GM12864 (cell line): Measurements from ENCODE around the gene ITPKB.
"Not testable (repeated sequence)": the region's sequence is repeated elsewhere in the genome, so short reads cannot be mapped to it uniquely, and the experiment has no call there.

Experiments used
- DNase-seq: peaks from one replicate; pipeline ENCODE4 v3.0.0-alpha.2; 2011; ENCODE audit warnings: low read depth
- H3K4me3 ChIP-seq: 2 replicates; pipeline ENCODE4 v1.5.1; 2011; ENCODE audit warnings: mild to moderate bottlenecking, low read depth, low read length, control low read depth
- CTCF ChIP-seq: IDR thresholded peaks from 2 replicates; pipeline ENCODE4 v1.5.1; 2011; ENCODE audit warnings: low read depth, mild to moderate bottlenecking, moderate library complexity, low read length, control low read depth, inconsistent platforms; ENCODE audit errors: missing control alignments

The ITPKB gene

GRCh38 chr1:226643177-226643576 lies 95.9 kb downstream of the ITPKB start:
- no peak overlapping the region for H3K4me3 ChIP-seq
- DNase-seq, result no peak
- no peak for TF ChIP-seq CTCF

DNA sequence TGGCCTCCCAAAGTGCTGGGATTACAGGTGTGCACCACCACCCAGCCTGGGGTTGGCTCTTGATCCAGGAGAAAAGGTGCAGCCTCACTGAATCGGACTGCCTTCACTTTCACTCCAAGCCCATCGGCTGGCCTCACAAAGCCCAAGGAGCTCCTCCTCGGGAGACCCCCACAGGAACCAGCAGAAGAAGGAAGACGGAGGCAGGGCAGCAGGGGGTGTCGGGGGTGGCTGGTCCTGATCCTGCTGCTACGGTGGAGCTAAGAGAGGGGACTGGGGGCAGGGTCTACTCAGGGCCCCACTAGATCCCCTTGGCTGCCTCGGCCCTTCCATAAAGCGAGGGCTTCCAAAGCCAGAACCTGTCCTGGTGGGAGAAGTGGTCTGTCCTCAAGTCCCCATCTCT lies 96.7 kb downstream of the ITPKB start:
- TF ChIP-seq CTCF, result no peak
- no peak for DNase-seq
- H3K4me3 ChIP-seq, result no peak overlapping the region

- DNase-seq, result no peak
- no peak overlapping the region for H3K4me3 ChIP-seq
- no peak for TF ChIP-seq CTCF
Measured at GRCh38 chr1:226641671-226642231, 97.3 kb downstream of the ITPKB start.

- no peak for TF ChIP-seq CTCF
- H3K4me3 ChIP-seq, result no peak overlapping the region
Measured at GRCh38 chr1:226640321-226641136, 98.6 kb downstream of the ITPKB start.

GRCh38 chr1:226639631-226640061 lies 99.4 kb downstream of the ITPKB start:
- no peak overlapping the region for H3K4me3 ChIP-seq
- no peak for DNase-seq
- TF ChIP-seq CTCF, result no peak

More at GRCh38 chr1:226640321-226641136, 98.6 kb downstream of the ITPKB start:
- DNase-seq, result no peak

- not testable (repeated sequence) for H3K4me3 ChIP-seq, DNase-seq
Measured at GRCh38 chr1:226639206-226639605, 99.9 kb downstream of the ITPKB start.

DNA sequence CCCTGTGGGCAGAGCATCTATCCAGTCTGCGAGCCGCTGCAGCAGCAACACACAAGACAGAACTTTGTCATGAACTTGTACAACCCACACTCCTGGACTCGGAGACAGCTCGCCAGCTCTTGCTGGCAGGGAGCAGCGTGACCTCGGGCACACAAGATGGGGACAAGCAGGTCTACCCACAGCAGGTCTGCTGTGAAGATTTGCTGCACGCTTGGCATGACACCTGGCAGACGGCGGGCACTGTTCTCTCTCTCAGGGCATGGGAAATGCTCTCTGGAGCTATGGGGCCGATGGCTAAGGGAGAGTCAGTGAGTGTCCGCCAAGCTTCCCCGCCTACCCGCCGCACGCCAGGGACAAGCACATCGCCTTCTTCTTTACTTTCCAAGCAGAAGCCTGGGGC lies 100.5 kb downstream of the ITPKB start:
- DNase-seq, result no peak
- H3K4me3 ChIP-seq, result no peak overlapping the region
- TF ChIP-seq CTCF, result no peak
